ENCODE results near the gene CSNK2A3.
"Not testable (repeated sequence)": the region's sequence is repeated elsewhere in the genome, so short reads cannot be mapped to it uniquely, and the experiment has no call there.

Gene CSNK2A3

DNA sequence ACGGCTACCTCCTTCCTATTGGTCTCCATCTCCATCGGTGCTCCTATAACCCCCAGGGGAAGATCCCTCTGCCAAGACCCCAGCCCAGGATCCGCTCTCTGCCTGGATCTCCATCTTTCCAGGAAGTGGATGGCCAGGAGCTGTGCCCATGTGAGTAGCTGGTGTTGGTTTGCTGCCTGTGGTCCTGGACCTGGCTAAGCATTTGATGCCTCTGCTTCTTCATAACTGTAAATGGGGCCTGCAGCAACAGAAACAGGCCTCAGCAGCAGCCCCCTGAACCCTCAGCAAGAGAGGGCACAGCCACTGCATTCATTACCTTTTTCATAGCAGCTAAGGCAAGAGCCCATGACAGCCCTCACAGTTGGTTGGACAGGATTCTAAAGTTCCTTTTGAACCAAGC, 26.6 kb upstream of the CSNK2A3 start:
- DNase-seq (ENCODE audit: low spot score), result no peak

DNA sequence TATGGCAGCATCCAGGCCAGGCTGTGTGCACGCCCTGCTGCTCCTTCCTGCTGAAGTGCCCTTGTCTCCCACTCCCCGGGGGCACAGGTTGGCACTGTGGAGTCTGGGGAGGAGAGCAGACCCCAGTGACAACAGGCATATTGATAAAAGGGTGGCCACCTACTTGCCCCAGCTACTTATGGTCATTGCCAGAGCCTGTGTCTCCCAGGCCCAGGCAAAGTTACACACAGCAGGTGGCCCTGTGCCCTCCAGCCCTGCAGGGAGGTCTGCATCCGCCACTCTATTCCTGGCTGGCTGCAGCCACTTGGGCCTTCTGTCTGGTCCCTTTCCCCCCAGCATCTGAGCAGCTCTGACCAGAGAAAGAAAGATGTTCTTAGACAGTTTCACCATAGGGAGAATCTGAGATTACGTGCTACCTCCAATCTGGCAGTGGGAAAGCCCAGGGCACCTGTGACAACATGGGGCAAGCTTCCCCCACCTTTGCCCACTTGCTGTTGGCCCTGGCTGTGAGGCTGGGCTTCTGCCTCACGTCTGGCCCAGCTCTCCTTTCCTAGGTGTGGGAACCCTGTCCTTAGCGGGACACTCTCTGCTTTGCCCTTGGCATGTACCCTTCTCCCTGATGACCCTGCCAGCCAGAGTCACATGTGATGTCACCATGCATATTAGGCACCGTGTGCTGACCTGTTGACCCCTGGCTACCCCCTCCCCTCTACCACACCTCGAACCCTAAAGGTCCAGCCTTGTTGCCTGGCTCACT, 25.3 kb upstream of the CSNK2A3 start:
- DNase-seq (ENCODE audit: low spot score), result no peak

GRCh38 chr11:11374358-11375148, 21.5 kb upstream of the CSNK2A3 start:
- DNase-seq (ENCODE audit: low spot score), result no peak

GRCh38 chr11:11373934-11374333, 20.9 kb upstream of the CSNK2A3 start:
- no peak for DNase-seq (ENCODE audit: low spot score)

DNA sequence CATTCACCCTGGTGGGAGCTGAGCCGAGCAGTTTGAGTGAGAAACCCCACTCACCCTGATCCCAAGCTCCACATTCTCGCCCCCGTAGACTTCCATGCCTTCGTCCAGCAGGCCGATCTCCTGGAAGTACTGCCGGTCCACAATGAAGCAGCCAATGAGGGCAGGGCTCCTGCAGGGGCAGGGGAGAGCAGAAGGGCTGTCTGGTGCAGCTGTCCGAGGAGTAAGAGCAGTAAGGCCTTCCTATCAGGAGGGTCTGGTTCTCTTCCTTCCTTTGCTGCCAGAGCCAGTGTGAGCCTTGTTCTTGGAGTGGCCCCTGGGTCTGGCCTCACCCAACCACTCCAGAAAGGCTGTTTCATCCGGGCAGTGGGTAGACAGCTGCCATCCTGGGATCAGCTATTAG, 19.4 kb upstream of the CSNK2A3 start:
- no peak for DNase-seq (ENCODE audit: low spot score)

DNA sequence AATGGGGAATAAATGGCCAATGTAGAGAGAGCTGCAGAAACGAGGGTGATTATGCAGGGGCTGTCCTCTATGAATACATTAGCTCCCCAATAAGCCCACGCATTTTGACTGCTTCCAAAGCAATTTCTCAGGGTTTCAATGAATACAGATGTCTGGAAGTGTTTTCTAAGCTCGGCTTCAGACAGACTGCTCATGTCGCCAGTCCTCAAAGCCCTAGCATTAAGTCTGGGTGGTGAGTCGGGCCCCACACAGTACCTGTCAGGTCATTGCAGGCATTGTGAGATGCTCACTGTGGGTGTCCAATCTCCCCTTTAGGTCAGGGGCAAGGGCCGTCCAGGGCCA, 17.9 kb upstream of the CSNK2A3 start:
- DNase-seq (ENCODE audit: low spot score), result no peak

- DNase-seq (ENCODE audit: low spot score), result no peak
Measured at GRCh38 chr11:11370255-11370961, 17.4 kb upstream of the CSNK2A3 start.

DNA sequence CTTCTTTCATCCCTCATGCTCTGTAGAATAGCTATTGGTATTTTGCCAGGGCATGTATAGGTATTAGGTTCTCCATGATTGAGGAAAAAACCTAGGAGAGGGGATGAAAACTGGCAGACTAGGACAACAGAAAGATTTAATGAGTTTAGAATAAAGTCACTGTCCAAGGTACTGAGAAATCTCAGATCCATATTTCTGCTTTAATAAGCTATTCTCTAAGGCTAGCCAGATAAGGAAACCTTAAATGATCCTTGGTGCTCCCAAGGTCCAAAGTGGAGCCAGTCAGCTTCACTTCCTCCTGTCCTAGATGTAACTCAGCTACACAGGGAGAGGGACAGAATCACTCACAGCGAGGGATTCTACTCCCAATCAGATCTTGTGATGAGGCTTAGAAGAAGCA, 13.7 kb upstream of the CSNK2A3 start:
- no peak for DNase-seq (ENCODE audit: low spot score)

DNA sequence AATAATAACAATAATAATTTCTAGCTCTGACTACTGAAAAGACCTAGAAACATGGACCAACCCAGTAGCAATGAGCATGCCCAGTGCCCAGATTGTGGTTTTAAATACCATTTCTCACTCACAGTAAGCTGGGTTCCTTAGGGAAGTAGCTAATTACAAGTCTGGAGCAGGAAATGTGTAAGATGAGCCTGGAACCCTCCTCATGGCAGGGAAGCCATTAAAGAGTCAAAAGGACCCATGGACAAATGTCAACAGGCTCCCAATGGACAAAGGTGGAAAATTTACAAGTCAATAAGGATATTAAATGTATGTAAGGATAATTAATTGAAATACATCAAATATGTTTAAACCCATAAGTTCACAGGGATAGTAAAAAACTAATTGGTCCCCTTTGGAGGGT, 10.6 kb upstream of the CSNK2A3 start:
- DNase-seq (ENCODE audit: low spot score), result no peak

DNA sequence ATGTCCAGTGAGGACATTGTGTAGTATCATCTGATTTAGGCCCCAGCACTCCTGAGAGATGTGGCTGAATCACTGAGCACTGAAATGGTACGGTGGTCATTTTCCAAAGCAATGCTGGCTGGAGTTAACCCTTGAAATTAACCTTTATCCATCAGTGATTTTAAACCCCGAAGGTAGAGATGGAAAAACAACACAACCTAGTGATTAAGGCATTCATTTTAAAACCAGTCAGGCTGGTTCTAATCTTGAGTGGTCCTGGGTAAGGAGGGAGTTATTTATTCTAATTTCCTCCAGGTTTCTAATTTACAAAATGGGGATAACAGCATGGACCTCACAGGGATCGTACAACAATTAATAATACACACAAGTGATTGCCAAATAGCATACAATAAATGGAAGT, 6.6 kb upstream of the CSNK2A3 start:
- DNase-seq (ENCODE audit: low spot score), result no peak

DNA sequence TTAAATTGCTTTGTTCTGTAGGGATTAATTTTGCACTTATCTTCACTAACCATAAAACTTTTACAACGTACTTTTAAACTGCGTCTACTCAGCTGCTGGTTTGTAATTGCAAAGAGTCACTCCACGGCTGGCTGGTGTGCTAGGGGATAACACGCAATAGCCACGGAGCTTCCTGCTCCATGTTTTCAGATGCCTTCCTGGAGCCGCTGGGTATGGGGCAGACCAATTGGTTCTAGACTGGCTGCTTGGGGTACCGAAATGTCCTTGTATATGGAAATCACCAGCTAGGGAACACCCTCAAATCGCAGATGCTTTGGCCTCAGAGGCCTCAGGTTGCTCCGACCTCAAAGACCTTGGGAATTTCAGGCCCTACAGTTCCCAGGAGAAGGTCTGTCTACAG, 3.8 kb upstream of the CSNK2A3 start:
- no peak for DNase-seq (ENCODE audit: low spot score)

GRCh38 chr11:11351851-11352250, 1.2 kb downstream of the CSNK2A3 start:
- DNase-seq (ENCODE audit: low spot score), result not testable (repeated sequence)

- DNase-seq (ENCODE audit: low spot score), result no peak
Measured at GRCh38 chr11:11351042-11351586, 1.9 kb downstream of the CSNK2A3 start.

DNA sequence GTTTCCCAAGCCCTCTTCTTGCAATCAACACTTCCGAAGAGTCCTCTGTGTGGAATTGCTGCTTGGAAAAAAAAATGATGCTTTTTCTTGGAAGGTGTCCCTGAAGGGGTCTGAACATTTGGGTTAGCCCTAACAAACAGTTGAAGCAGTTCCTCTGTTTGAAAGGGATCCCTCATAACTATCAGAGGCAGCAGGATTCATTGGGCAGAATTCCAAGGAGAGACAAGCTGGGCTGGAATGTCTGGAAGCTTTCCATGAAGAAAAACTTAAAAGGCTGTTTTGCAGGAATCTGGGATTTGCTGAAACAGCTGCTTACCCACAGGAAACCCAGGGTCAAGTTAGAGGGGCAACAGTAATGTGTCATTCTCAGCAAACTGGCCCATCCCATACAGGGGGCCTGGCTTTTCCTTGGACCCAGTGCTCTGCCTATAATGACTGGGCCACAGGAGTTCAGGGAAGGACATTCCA, 3.1 kb downstream of the CSNK2A3 start:
- no peak for DNase-seq (ENCODE audit: low spot score)

DNA sequence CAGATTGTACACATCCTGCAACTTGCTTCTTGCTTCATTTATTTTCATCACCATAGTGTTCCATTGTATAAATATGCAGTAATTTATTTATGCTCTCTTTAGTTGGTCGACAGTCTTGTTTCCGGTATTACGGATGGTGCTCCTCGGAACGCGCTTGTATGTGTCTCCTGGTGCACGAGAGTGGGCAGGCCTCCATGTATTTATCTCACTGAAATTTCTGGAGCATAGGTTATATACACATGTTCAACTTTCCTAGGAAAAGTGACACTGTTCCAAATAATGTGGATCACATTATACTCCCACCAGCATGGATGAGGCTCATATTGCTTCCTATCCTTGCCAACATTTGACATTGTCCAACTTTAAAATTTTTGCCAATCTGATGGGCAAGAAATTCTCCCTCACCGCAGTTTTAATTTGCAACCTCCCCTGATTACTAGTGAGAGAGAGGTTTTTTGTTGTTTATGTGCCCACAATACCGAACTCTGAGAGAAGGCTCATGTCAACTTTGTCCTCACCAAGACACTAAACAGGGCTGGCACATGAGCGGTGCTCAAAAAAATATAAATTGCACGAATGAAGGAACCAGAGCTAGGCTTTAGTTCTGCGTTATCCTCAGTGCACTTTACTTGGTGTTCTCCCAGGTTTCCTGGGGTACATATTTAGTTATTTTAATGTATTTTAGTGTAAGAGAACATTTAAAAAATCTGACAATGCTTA, 3.8 kb downstream of the CSNK2A3 start:
- no peak for DNase-seq (ENCODE audit: low spot score)

- DNase-seq (ENCODE audit: low spot score), result no peak
Measured at GRCh38 chr11:11348303-11348702, 4.7 kb downstream of the CSNK2A3 start.

GRCh38 chr11:11347592-11347991, 5.5 kb downstream of the CSNK2A3 start:
- no peak for DNase-seq (ENCODE audit: low spot score)

- DNase-seq (ENCODE audit: low spot score), result no peak
Measured at GRCh38 chr11:11346303-11346702, 6.7 kb downstream of the CSNK2A3 start.

GRCh38 chr11:11345099-11345498, 8.0 kb downstream of the CSNK2A3 start:
- DNase-seq (ENCODE audit: low spot score), result no peak

DNA sequence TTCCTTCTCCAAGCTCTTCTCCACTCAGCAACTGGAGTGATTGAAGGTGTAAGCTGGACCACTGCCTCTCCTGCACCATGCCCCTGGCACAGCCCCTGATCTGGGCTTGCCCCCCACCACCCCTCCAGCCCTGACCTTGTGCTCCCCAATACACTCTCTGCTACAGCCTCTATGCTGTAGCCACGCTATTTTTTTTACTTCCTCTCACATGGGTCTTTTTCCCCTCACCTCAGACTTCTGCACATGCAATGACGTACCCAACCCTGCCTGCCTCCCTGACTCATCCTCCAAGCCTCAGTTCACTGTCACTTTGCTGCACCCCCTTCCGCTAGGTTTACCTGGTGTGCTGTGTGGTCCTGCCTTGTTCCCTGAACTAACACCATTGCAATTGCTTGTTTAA, 9.0 kb downstream of the CSNK2A3 start:
- no peak for DNase-seq (ENCODE audit: low spot score)

DNA sequence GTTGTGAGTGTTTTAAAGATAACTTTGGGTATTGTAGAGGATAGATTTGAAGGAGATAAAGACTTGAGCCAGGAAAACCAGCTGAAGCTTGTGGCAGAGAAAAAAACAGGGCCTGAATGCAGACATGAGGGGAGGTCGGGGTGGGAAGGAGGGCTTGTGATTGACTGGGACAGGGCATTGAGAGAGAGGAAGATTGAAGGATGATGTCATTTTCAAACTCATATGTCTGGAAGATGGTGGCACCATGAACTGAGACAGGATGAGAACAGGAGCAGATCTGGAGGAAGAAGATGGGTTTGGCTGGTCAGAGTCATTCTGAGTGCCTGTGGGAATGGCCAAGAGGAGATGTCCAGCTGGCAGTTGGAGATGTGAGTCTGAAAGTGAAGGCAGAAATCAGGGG, 14.7 kb downstream of the CSNK2A3 start:
- DNase-seq (ENCODE audit: low spot score), result no peak

- DNase-seq (ENCODE audit: low spot score), result no peak
Measured at GRCh38 chr11:11336664-11337063, 16.4 kb downstream of the CSNK2A3 start.
